ENCODE measurements around the gene VEGFC. TPM values are rescaled to one million over a fixed set of nuclear protein-coding genes. Genes with fewer than 3 reads are reported as not detected.

VEGFC gene
- total RNA-seq, 2 donors from 2014 or later, result 0.60 to 0.95 TPM

- H3K4me3 ChIP-seq (ENCODE audit: low read length), result no peak overlapping the region
- no peak overlapping the region for H3K27ac ChIP-seq (ENCODE audit: low read depth, low read length)
- Mint-ChIP-seq H3K27me3 (ENCODE audit: insufficient read depth) (no peaks in the 10 kb centered on the region), H3K4me1 (peaks cover 7% of the 10 kb centered on the region), H3K9me3 (no peaks in the 10 kb centered on the region), H3K27ac (no peak overlapping the region), H3K36me3 (ENCODE audit: low read depth) (no peaks in the 10 kb centered on the region), H3K4me3 (no peak overlapping the region)
- TF ChIP-seq, protein P1, sequence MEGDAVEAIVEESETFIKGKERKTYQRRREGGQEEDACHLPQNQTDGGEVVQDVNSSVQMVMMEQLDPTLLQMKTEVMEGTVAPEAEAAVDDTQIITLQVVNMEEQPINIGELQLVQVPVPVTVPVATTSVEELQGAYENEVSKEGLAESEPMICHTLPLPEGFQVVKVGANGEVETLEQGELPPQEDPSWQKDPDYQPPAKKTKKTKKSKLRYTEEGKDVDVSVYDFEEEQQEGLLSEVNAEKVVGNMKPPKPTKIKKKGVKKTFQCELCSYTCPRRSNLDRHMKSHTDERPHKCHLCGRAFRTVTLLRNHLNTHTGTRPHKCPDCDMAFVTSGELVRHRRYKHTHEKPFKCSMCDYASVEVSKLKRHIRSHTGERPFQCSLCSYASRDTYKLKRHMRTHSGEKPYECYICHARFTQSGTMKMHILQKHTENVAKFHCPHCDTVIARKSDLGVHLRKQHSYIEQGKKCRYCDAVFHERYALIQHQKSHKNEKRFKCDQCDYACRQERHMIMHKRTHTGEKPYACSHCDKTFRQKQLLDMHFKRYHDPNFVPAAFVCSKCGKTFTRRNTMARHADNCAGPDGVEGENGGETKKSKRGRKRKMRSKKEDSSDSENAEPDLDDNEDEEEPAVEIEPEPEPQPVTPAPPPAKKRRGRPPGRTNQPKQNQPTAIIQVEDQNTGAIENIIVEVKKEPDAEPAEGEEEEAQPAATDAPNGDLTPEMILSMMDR (conservative IDR thresholded peaks at IDR 0.05), result no peak
- no peak for DNase-seq
- no peaks in the 10 kb centered on the region for H3K36me3 ChIP-seq (ENCODE audit: control insufficient read depth, insufficient read depth, low read length)
- no peaks in the 10 kb centered on the region for H3K27me3 ChIP-seq (ENCODE audit: control insufficient read depth, insufficient read depth, low read length, poor library complexity, severe bottlenecking)
- H3K9me3 ChIP-seq (ENCODE audit: control insufficient read depth, low read length), result no peaks in the 10 kb centered on the region
- no peak overlapping the region for H3K9ac ChIP-seq (ENCODE audit: extremely low read depth, low read length, poor library complexity, severe bottlenecking)
- H3K4me1 ChIP-seq (ENCODE audit: control insufficient read depth, insufficient read depth, low read length), result no peaks in the 10 kb centered on the region
- WGBS, 2 experiments (ENCODE audit: insufficient coverage in 1 of 2, insufficient read length in 1 of 2), result 70 to 98% methylated on average over 1 of the region's 2 CpGs
Measured at GRCh38 chr4:176834531-176834930, 41.8 kb upstream of the VEGFC start.

- H3K4me3 ChIP-seq (ENCODE audit: low read length), result no peak overlapping the region
- H3K27me3 Mint-ChIP-seq (ENCODE audit: insufficient read depth), result no peaks in the 10 kb centered on the region
- H3K9ac ChIP-seq (ENCODE audit: extremely low read depth, low read length, poor library complexity, severe bottlenecking), result no peak overlapping the region
- H3K4me1 ChIP-seq (ENCODE audit: control insufficient read depth, insufficient read depth, low read length), result no peaks in the 10 kb centered on the region
- no peak overlapping the region for H3K27ac Mint-ChIP-seq
- H3K27ac ChIP-seq (ENCODE audit: low read depth, low read length), result no peak overlapping the region
- H3K4me3 Mint-ChIP-seq, result no peak overlapping the region
- TF ChIP-seq, protein P1 (conservative IDR thresholded peaks at IDR 0.05), result no peak
- no peaks in the 10 kb centered on the region for H3K27me3 ChIP-seq (ENCODE audit: control insufficient read depth, insufficient read depth, low read length, poor library complexity, severe bottlenecking)
- no peaks in the 10 kb centered on the region for H3K36me3 ChIP-seq (ENCODE audit: control insufficient read depth, insufficient read depth, low read length)
- no peaks in the 10 kb centered on the region for H3K9me3 Mint-ChIP-seq
- 83 to 95% methylated on average over 1 to 4 of the region's 4 CpGs for WGBS, 2 experiments (ENCODE audit: insufficient coverage in 1 of 2, insufficient read length in 1 of 2)
- H3K4me1 Mint-ChIP-seq, result peaks cover 7% of the 10 kb centered on the region
- DNase-seq, result no peak
- H3K9me3 ChIP-seq (ENCODE audit: control insufficient read depth, low read length), result no peaks in the 10 kb centered on the region
- no peaks in the 10 kb centered on the region for H3K36me3 Mint-ChIP-seq (ENCODE audit: low read depth)
Measured at GRCh38 chr4:176833400-176834175, 40.9 kb upstream of the VEGFC start.

DNA sequence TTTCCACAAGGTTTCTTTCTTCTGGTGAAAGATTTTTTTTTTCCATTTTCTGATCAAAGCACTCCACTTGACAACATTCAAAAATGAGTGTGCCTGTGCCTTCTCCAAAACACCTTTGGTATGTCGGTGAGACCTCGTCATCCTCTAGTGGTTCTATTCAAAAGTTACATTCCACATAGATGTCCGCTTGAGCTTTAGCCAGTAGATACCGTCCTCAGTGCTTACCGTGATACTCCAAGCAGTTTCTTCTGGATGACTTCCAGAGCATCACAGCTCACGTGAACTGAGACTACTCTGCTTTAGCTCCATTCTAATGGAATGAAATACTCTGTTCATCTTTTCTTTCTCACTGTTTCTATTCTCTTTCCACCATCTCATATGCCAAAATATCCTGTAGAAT is 38.2 kb upstream of the VEGFC start:
- H3K36me3 Mint-ChIP-seq (ENCODE audit: low read depth), result no peaks in the 10 kb centered on the region
- H3K9ac ChIP-seq (ENCODE audit: extremely low read depth, low read length, poor library complexity, severe bottlenecking), result no peak overlapping the region
- H3K4me3 Mint-ChIP-seq, result no peak overlapping the region
- DNase-seq, result no peak
- no peaks in the 10 kb centered on the region for H3K27me3 Mint-ChIP-seq (ENCODE audit: insufficient read depth)
- no peaks in the 10 kb centered on the region for H3K36me3 ChIP-seq (ENCODE audit: control insufficient read depth, insufficient read depth, low read length)
- H3K27ac Mint-ChIP-seq, result no peak overlapping the region
- TF ChIP-seq, protein P1 (conservative IDR thresholded peaks at IDR 0.05), result no peak
- 88 to 89% methylated on average over 6 of the region's 6 CpGs for WGBS, 2 experiments (ENCODE audit: insufficient coverage in 1 of 2, insufficient read length in 1 of 2)
- H3K4me1 ChIP-seq (ENCODE audit: control insufficient read depth, insufficient read depth, low read length), result no peaks in the 10 kb centered on the region
- no peaks in the 10 kb centered on the region for H3K9me3 Mint-ChIP-seq
- no peak overlapping the region for H3K4me3 ChIP-seq (ENCODE audit: low read length)
- peaks cover 5% of the 10 kb centered on the region for H3K4me1 Mint-ChIP-seq
- no peak overlapping the region for H3K27ac ChIP-seq (ENCODE audit: low read depth, low read length)
- no peaks in the 10 kb centered on the region for H3K9me3 ChIP-seq (ENCODE audit: control insufficient read depth, low read length)
- no peaks in the 10 kb centered on the region for H3K27me3 ChIP-seq (ENCODE audit: control insufficient read depth, insufficient read depth, low read length, poor library complexity, severe bottlenecking)
